SW480 (cell line): ENCODE results near the gene ACOT2.
"Not testable (repeated sequence)": the region's sequence is repeated elsewhere in the genome, so short reads cannot be mapped to it uniquely, and the experiment has no call there.

Source experiments
- DNase-seq: peaks from one replicate; pipeline ENCODE4 v3.0.0-alpha.2; 2016; ENCODE audit warnings: low spot score

Gene ACOT2

GRCh38 chr14:73567951-73568885, 795 bp upstream of the ACOT2 start:
- peak; percentile 53 for DNase-seq

- DNase-seq: peak; percentile 12
Observed at GRCh38 chr14:73568886-73569184, 178 bp upstream of the ACOT2 start.

GRCh38 chr14:73570913-73571312, 1.9 kb downstream of the ACOT2 start:
- peak; percentile 48 for DNase-seq

GRCh38 chr14:73573034-73573433, 4.0 kb downstream of the ACOT2 start:
- DNase-seq: not testable (repeated sequence)

GRCh38 chr14:73573740-73574139, 4.7 kb downstream of the ACOT2 start:
- DNase-seq: not testable (repeated sequence)

GRCh38 chr14:73574251-73574650, 5.2 kb downstream of the ACOT2 start:
- not testable (repeated sequence) for DNase-seq

GRCh38 chr14:73576391-73576790, 7.4 kb downstream of the ACOT2 start:
- no peak for DNase-seq

- DNase-seq: not testable (repeated sequence)
Observed at GRCh38 chr14:73577214-73577613, 8.2 kb downstream of the ACOT2 start.

- not testable (repeated sequence) for DNase-seq
Observed at GRCh38 chr14:73582102-73582979, 13.3 kb downstream of the ACOT2 start.

GRCh38 chr14:73588695-73589094, 19.7 kb downstream of the ACOT2 start:
- DNase-seq: no peak

- DNase-seq: no peak
Observed at GRCh38 chr14:73589116-73589515, 20.1 kb downstream of the ACOT2 start.

- not testable (repeated sequence) for DNase-seq
Observed at GRCh38 chr14:73590673-73591004, 21.6 kb downstream of the ACOT2 start.

GRCh38 chr14:73591690-73592449, 22.9 kb downstream of the ACOT2 start, which contains the start of gene ACOT4:
ACOT4 (plus strand) TSS chr14:73591873; CDS start chr14:73591960, 87 bp downstream.
- peak; percentile 80 for DNase-seq

- DNase-seq: no peak
Observed at GRCh38 chr14:73594491-73594890, 25.5 kb downstream of the ACOT2 start.

GRCh38 chr14:73599499-73599898, 30.5 kb downstream of the ACOT2 start:
- DNase-seq: no peak

- no peak for DNase-seq
Observed at GRCh38 chr14:73602994-73603393, 34.0 kb downstream of the ACOT2 start.

GRCh38 chr14:73606271-73606670, 37.3 kb downstream of the ACOT2 start:
- no peak for DNase-seq

- DNase-seq: no peak
Observed at GRCh38 chr14:73607241-73607640, 38.2 kb downstream of the ACOT2 start.

GRCh38 chr14:73610687-73611086, 41.7 kb downstream of the ACOT2 start:
- no peak for DNase-seq

- DNase-seq: peak; percentile 88
Observed at GRCh38 chr14:73612339-73613045, 43.5 kb downstream of the ACOT2 start, which contains the start of gene ACOT6. ACOT6 (plus strand) TSS chr14:73612517; CDS start chr14:73612572, 55 bp downstream.

GRCh38 chr14:73613046-73613383, 44.0 kb downstream of the ACOT2 start:
- DNase-seq: no peak
